Measurements from ENCODE around the gene OSR1.
"Not testable (repeated sequence)": the region's sequence is repeated elsewhere in the genome, so short reads cannot be mapped to it uniquely, and the experiment has no call there.

The OSR1 gene

GRCh38 chr2:19358242-19359020, at the start of gene OSR1:
Gene OSR1 (minus strand): TSS chr2:19358623. CDS start chr2:19353805, 4,818 bp downstream.
- DNase-seq: no peak

- no peak for DNase-seq
These were observed 45.4 kb upstream of the OSR1 start for GRCh38 chr2:19403785-19404184.

- no peak for DNase-seq
These were observed 33.8 kb upstream of the OSR1 start for GRCh38 chr2:19392191-19392590.

GRCh38 chr2:19389469-19389868, 31.0 kb upstream of the OSR1 start:
- not testable (repeated sequence) for DNase-seq

GRCh38 chr2:19380532-19380931, 22.1 kb upstream of the OSR1 start:
- no peak for DNase-seq

- DNase-seq: no peak
These were observed 20.5 kb upstream of the OSR1 start for GRCh38 chr2:19378939-19379338.

GRCh38 chr2:19377717-19378116, 19.3 kb upstream of the OSR1 start:
- DNase-seq: no peak

- DNase-seq: no peak
These were observed 14.9 kb upstream of the OSR1 start for GRCh38 chr2:19373352-19373751.

GRCh38 chr2:19371996-19372582, 13.7 kb upstream of the OSR1 start:
- DNase-seq: no peak

- DNase-seq: no peak
These were observed 11.0 kb upstream of the OSR1 start for GRCh38 chr2:19369341-19369955.

GRCh38 chr2:19368760-19369159, 10.3 kb upstream of the OSR1 start:
- no peak for DNase-seq

GRCh38 chr2:19367326-19367725, 8.9 kb upstream of the OSR1 start:
- DNase-seq: no peak

GRCh38 chr2:19365126-19365525, 6.7 kb upstream of the OSR1 start:
- DNase-seq: no peak

- no peak for DNase-seq
These were observed 5.6 kb upstream of the OSR1 start for GRCh38 chr2:19364014-19364413.

- no peak for DNase-seq
These were observed 5.0 kb upstream of the OSR1 start for GRCh38 chr2:19363474-19363778.

- peak; percentile 40 for DNase-seq
These were observed 4.5 kb upstream of the OSR1 start for GRCh38 chr2:19362755-19363473.

- no peak for DNase-seq
These were observed 3.8 kb upstream of the OSR1 start for GRCh38 chr2:19362094-19362754.

GRCh38 chr2:19361325-19361990, 3.0 kb upstream of the OSR1 start:
- DNase-seq: no peak

- DNase-seq: no peak
These were observed 2.5 kb upstream of the OSR1 start for GRCh38 chr2:19360966-19361321.

- DNase-seq: no peak
These were observed 2.0 kb upstream of the OSR1 start for GRCh38 chr2:19360266-19360965.

GRCh38 chr2:19359456-19359855, 1.0 kb upstream of the OSR1 start:
- DNase-seq: no peak

- no peak for DNase-seq
These were observed 566 bp upstream of the OSR1 start for GRCh38 chr2:19359021-19359357.
